ENCODE results near the gene TPD52L1. TPM values are rescaled to one million over a fixed set of nuclear protein-coding genes. Genes with fewer than 3 reads are reported as not detected.
A peak's percentile ranks its signal among the peaks of the same experiment; 100 is the strongest.

TPD52L1 gene, protein sequence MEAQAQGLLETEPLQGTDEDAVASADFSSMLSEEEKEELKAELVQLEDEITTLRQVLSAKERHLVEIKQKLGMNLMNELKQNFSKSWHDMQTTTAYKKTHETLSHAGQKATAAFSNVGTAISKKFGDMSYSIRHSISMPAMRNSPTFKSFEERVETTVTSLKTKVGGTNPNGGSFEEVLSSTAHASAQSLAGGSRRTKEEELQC
- total RNA-seq (2016; rRNA removed; fragmentation: Illumina TruSeq; extraction: Trizol) = 0.49 and 0.67 TPM in 2 replicates
- 0.35 TPM in 1 of 2 replicates, not detected in the other for total RNA-seq (2016; cell fraction: cytosol; rRNA removed; fragmentation: Illumina TruSeq; extraction: Trizol; ENCODE audit: low read depth)
- 0.30 and 0.31 TPM in 2 replicates for total RNA-seq (2016; cell fraction: insoluble cytoplasmic fraction; rRNA removed; fragmentation: Illumina TruSeq; extraction: Trizol)
- total RNA-seq (2016; cell fraction: membrane; rRNA removed; fragmentation: Illumina TruSeq; extraction: Trizol) = 0.25 and 0.45 TPM in 2 replicates
- total RNA-seq (2016; cell fraction: nucleus; rRNA removed; fragmentation: Illumina TruSeq; extraction: Trizol) = 0.38 TPM in 1 of 2 replicates, not detected in the other
- polyA plus RNA-seq (2011; rRNA removed) = 0.47 and 0.53 TPM in 2 replicates
- 0.40 and 0.47 TPM in 2 replicates for polyA plus RNA-seq (2011; cell fraction: cytosol; rRNA removed)
- 0.21 TPM in 1 of 2 replicates, not detected in the other for polyA plus RNA-seq (2011; cell fraction: nucleus; rRNA removed)
- polyA plus RNA-seq (2012) = 0.15 and 0.44 TPM in 2 replicates
- polyA plus RNA-seq (2016; cell fraction: cytosol; fragmentation: Illumina TruSeq; extraction: Trizol; ENCODE audit: low read depth) = 0.35 and 0.50 TPM in 2 replicates
- 0.70 and 1.2 TPM in 2 replicates for polyA plus RNA-seq (2016; cell fraction: insoluble cytoplasmic fraction; fragmentation: Illumina TruSeq; extraction: Trizol; ENCODE audit: low read depth)
- 0.61 and 0.80 TPM in 2 replicates for polyA plus RNA-seq (2016; cell fraction: membrane; fragmentation: Illumina TruSeq; extraction: Trizol; ENCODE audit: low read depth)
- polyA plus RNA-seq (2016; cell fraction: nucleus; fragmentation: Illumina TruSeq; extraction: Trizol; ENCODE audit: insufficient read depth, low read depth) = 0.41 TPM in 1 of 2 replicates, not detected in the other
- polyA minus RNA-seq (2011; rRNA and poly(A)+ RNA removed; ENCODE audit: low replicate concordance) = 0.88 and 7.0 TPM in 2 replicates
- polyA minus RNA-seq (2011; cell fraction: cytosol; rRNA and poly(A)+ RNA removed) = not detected in 2 replicates
- polyA minus RNA-seq (2011; cell fraction: nucleus; rRNA and poly(A)+ RNA removed) = 0.25 TPM in 1 of 2 replicates, not detected in the other
- Bru-seq, nascent RNA = percentile 9 among the genes with signal in this experiment
- percentile 9 among the genes with signal in this experiment for BruChase-seq, experiment 1, labeled RNA remaining after a 6-hour chase
- percentile 16 among the genes with signal in this experiment for BruChase-seq, experiment 2, labeled RNA remaining after a 2-hour chase
- long read RNA-seq, experiment 1, partial matches to known transcripts = 0 of 1 reads
- long read RNA-seq, experiment 1, other reads (novel, unspliced or antisense) = 0 of 1 reads
- long read RNA-seq, experiment 2, partial matches to known transcripts = 0 of 1 reads
- long read RNA-seq, experiment 2, other reads (novel, unspliced or antisense) = 1 of 1 reads

DNA sequence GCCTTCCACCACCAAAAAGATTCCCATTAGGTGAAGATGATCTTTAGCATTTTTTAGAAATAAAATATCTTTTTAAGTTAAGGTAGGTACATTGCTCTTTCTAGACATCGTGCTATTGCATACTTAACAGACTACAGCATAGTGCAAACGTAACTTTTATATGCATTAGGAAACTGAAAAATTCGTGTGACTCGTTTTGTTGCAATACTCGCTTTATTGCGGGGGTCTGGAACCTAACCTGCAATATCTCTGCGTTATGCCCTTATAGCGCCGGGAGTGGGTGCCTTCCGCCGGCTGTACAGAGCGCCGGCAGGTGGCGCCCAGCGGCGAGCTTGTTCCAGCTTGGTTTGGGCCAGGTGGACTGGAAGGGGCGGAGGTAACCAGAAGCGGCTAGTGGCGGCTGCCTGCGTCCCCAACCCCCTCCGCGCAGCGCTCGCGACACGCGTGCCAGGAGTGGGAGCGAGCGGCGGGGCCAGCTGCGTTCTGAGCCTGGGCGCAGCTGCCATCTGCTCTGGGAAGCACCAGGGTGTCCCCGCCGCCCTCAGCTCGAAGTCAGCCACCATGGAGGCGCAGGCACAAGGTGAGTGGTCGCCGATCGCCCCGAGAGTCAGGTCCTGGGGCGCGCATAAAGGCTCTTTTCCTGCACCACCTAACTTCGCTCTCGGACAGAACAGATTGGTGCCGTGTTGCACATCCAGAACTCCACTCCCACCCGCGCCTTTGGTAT lies at the start of gene TPD52L1:
Gene TPD52L1 (plus strand): TSS at position 383 of the 727 bp plus-strand sequence. CDS start 179 bp downstream, at position 562.
- no peak within 1 kb of the TSS for H2AFZ ChIP-seq (ENCODE audit: low read length)
- ChIA-PET POLR2A (no interaction called here), CTCF (ENCODE audit: low intra/inter-chr PET ratio, low total read pairs) (interaction anchor here (1.3 kb wide), 1 partner anchor 616 kb away, joined by 5 read pairs; no protein-coding TSS in a partner anchor)
- ATAC-seq (peak; percentile 100), DNase-seq (ENCODE audit: low spot score) (peak; percentile 66), FAIRE-seq (peak; percentile 46)
- in situ Hi-C loops (cut with HindIII; ENCODE audit: extremely low pct_ligation_motif_present, low pct_unique_long_range_greater_than_20kb) = no loop called here
- H3K4me2 ChIP-seq (ENCODE audit: low read depth, low read length) = peak within 1 kb of the TSS; percentile 92
- no peaks in the 10 kb centered on the region for H3K9me3 ChIP-seq (ENCODE audit: low read length)
- 2% methylated on average over 27 of the region's 47 CpGs for WGBS (ENCODE audit: low lambda C conversion rate)
- H4K20me1 ChIP-seq (ENCODE audit: insufficient read depth, low read length) = no peaks in the 10 kb centered on the region
- peaks cover 3 to 21% of the 10 kb centered on the region in 2 experiments; a peak in 3 of 5 replicates for H3K27me3 ChIP-seq (ENCODE audit: control insufficient read depth in 1 of 2, insufficient read depth in 2 of 2, low read length in 2 of 2)
- H3K27ac ChIP-seq (ENCODE audit: extremely low read length, insufficient read depth, low read length) = no peak within 1 kb of the TSS
- H3K36me3 ChIP-seq (replicated peaks in 1 of 2; ENCODE audit: control insufficient read depth in 1 of 2, insufficient read depth in 2 of 2, low read length in 2 of 2) = no peaks in the 10 kb centered on the region
- H3K4me3 ChIP-seq (replicated peaks in 1 of 3; ENCODE audit: insufficient read depth in 1 of 3, low read depth in 2 of 3, low read length in 3 of 3) = peak within 1 kb of the TSS; percentile 40 to 69 (median 55); a peak in 5 of 6 replicates
- peaks cover 11% of the 10 kb centered on the region for H3K4me1 ChIP-seq (ENCODE audit: insufficient read depth, low read length)
- BruUV-seq (replicated peaks) = no TSS peak
- H3K9ac ChIP-seq (ENCODE audit: insufficient read depth, low read depth, low read length) = no peak within 1 kb of the TSS
- intact Hi-C loops (cut with micrococcal nuclease; ENCODE audit: unreplicated experiment) = loop anchor here (1.0 to 5.0 kb wide), 3 partner anchors 147 to 617 kb away; partner anchors contain the start of gene RNF217
- H3K79me2 ChIP-seq (ENCODE audit: insufficient read depth, low read length) = no peaks in the 10 kb centered on the region
- no peak for TF ChIP-seq CREM (IDR thresholded peaks at IDR 0.05)
- TF ChIP-seq CREM (CRISPR knock-in tag; IDR thresholded peaks at IDR 0.05) = no peak
- peak; percentile 46; the same call in 1 of the 2 replicates for TF ChIP-seq ZNF567 (CRISPR knock-in tag; IDR thresholded peaks at IDR 0.05; ENCODE audit: borderline replicate concordance)
- TF ChIP-seq RXRB (CRISPR knock-in tag; IDR thresholded peaks at IDR 0.05; ENCODE audit: borderline replicate concordance) = no peak; the same call in 1 of the 2 replicates
- TF ChIP-seq ZBTB40 (IDR thresholded peaks at IDR 0.05) = no peak
- TF ChIP-seq ZBTB40 (CRISPR knock-in tag; IDR thresholded peaks at IDR 0.05) = peak; percentile 41; the same call in 1 of the 2 replicates
